PC-9 (cell line): Measurements from ENCODE around the gene NCOA4.

Experiments
- CTCF ChIP-seq: fragments of 200-600 bp; sonication (generic); conservative IDR thresholded peaks from 2 replicates; pipeline ENCODE4 v1.6.1; 2017; ENCODE audit warnings: mixed run types, antibody characterized with exemption, mild to moderate bottlenecking, moderate library complexity
- EZH2 ChIP-seq: fragments of 200-600 bp; sonication (generic); IDR thresholded peaks from 2 replicates; pipeline ENCODE4 v1.8.0; 2017; ENCODE audit warnings: antibody characterized with exemption, low read depth

DNA sequence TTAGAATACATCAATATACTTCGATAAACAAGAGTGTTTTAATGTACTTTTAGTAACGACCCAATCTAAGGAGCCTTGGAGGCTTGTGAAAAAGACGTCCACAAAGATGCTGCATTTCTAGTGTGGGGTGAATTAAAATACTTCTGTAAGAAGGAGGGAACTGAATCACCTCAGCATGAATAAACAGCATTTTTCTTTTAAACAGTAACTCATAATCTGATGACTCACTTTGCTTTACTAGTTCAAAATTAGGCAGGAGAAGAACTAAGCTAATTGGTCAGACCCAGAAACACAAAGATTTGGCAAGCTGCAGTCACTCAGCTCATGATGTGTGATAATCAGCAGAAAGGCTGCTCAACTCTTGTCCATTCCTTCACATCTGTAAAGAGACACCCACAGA lies 24.2 kb downstream of the NCOA4 start:
- TF ChIP-seq CTCF (no peak), EZH2 (no peak)
